ENCODE data around the gene ARHGEF38.
A peak's percentile ranks its signal among the peaks of the same experiment; 100 is the strongest.
"Not testable (repeated sequence)": the region's sequence is repeated elsewhere in the genome, so short reads cannot be mapped to it uniquely, and the experiment has no call there.

ARHGEF38 gene

DNA sequence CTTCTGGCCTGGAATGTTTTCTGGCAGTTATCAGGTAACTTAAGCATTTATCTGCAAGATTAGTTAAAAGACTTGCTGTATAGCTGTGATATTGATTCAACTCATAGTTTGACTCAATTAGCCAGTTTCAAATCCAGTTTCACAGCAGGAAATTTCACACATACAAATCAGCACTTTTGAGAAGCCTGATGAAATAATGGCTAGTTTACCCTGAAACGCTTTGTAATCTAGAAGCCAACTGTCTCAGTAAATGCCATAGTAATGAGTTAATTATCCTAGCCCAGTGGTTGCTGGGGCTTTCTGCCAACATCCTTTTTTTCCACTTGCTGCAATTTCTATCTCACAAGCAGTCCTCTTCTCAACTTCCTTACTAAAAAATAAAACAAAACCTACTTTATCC, 53.1 kb downstream of the ARHGEF38 start (continued):
- TF ChIP-seq ZNF366 (tag by site-specific recombination; conservative IDR thresholded peaks at IDR 0.05) (no peak), BCL11A (tag by site-specific recombination; IDR thresholded peaks at IDR 0.05; ENCODE audit: low read depth) (no peak), RBAK (tag by site-specific recombination; IDR thresholded peaks at IDR 0.05) (no peak)

DNA sequence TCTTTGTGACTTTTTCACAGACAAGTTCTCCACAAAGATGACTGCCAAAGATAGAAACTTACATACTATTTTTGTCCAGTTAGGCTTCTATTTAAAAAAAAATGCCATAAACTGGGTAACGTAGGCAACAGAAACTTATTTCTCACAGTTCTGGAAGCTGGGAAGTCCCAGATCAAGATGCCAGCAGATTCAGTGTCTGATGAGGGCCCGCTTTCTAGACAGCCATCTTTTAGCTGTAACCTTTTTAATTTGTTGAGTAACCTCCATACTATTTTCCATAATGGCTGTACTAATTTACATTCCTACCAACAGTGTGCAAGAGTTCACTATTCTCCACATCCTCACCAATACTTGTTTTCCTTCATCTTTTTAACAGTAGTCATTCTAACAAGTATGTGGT, 55.5 kb downstream of the ARHGEF38 start:
- Histone ChIP-seq H3K4me1 (ENCODE audit: control insufficient read depth, insufficient read depth, low read length) (no peaks in the 10 kb centered on the region), H3K27ac (ENCODE audit: extremely low read depth, low read depth, low read length) (no peak overlapping the region), H3K9me3 (ENCODE audit: control insufficient read depth, insufficient read depth, low read depth, low read length) (no peaks in the 10 kb centered on the region), H3K4me3 (ENCODE audit: low read depth, low read length) (no peak overlapping the region), H3K36me3 (ENCODE audit: control insufficient read depth in 2 of 2, insufficient read depth in 1 of 2, low read length in 2 of 2) (no peaks in the 10 kb centered on the region)
- CTCF ChIA-PET, result interaction anchor here (0.8 to 1.7 kb wide), 2 partner anchors 10 to 59 kb away, joined by 4 read pairs; no protein-coding TSS in a partner anchor
- POLR2A ChIA-PET, result no interaction called here
- TF ChIP-seq, protein P1, sequence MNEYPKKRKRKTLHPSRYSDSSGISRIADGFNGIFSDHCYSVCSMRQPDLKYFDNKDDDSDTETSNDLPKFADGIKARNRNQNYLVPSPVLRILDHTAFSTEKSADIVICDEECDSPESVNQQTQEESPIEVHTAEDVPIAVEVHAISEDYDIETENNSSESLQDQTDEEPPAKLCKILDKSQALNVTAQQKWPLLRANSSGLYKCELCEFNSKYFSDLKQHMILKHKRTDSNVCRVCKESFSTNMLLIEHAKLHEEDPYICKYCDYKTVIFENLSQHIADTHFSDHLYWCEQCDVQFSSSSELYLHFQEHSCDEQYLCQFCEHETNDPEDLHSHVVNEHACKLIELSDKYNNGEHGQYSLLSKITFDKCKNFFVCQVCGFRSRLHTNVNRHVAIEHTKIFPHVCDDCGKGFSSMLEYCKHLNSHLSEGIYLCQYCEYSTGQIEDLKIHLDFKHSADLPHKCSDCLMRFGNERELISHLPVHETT (tag by site-specific recombination; IDR thresholded peaks at IDR 0.05), result no peak
- TF ChIP-seq BCL11A (tag by site-specific recombination; IDR thresholded peaks at IDR 0.05; ENCODE audit: low read depth) (no peak), ZNF707 (tag by site-specific recombination; IDR thresholded peaks at IDR 0.05) (no peak), ZNF202 (tag by site-specific recombination; IDR thresholded peaks at IDR 0.05; ENCODE audit: borderline replicate concordance) (no peak), REPIN1 (tag by site-specific recombination; IDR thresholded peaks at IDR 0.05; ENCODE audit: low read depth) (no peak), ZNF24 (tag by site-specific recombination; IDR thresholded peaks at IDR 0.05) (no peak), ZNF792 (tag by site-specific recombination; IDR thresholded peaks at IDR 0.05) (no peak), ZNF404 (tag by site-specific recombination; IDR thresholded peaks at IDR 0.05) (no peak)

DNA sequence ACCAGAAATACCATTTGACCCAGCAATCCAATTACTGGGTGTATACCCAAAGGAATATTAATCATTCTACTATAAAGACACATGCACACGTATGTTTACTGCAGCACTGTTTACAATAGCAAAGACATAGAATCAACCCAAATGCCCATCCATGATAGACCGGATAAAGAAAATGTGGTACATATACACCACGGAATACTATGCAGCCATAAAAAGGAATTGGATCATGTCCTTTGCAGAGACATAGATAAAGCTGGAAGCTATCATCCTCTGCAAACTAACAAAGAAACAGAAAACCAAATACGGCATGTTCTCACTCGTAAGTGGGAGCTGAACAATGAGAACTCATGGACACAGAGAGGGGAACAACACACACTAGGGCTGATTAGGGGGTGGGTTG, 57.4 kb downstream of the ARHGEF38 start:
- POLR2A ChIA-PET; H3K9me3 ChIP-seq (ENCODE audit: control insufficient read depth, insufficient read depth, low read depth, low read length); H3K4me3 ChIP-seq (ENCODE audit: low read depth, low read length); H3K27ac ChIP-seq (ENCODE audit: extremely low read depth, low read depth, low read length); H3K4me1 ChIP-seq (ENCODE audit: control insufficient read depth, insufficient read depth, low read length); CTCF ChIA-PET; H3K36me3 ChIP-seq (ENCODE audit: control insufficient read depth in 2 of 2, insufficient read depth in 1 of 2, low read length in 2 of 2): not testable (repeated sequence)
- peak; percentile 50; the same call in 1 of the 2 replicates for TF ChIP-seq ZNF146 (tag by site-specific recombination; IDR thresholded peaks at IDR 0.05)

DNA sequence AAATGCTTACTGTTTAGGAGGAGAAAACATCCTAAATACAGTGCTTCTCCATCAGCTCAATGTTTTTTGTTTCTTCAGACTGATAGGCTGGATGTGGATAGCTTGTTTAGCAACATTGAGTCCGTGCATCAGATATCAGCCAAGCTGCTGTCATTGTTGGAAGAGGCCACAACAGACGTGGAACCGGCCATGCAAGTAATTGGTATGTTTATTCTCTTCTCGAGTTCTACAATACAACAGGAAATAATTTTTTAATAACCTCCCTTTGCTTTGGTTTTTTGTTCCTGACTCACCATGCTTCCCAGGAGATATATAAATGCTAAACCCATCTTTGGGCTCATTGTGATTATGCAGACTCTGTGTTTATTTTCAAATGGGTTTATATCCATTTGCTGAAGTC, 60.9 kb downstream of the ARHGEF38 start:
- POLR2A ChIA-PET, result no interaction called here

DNA sequence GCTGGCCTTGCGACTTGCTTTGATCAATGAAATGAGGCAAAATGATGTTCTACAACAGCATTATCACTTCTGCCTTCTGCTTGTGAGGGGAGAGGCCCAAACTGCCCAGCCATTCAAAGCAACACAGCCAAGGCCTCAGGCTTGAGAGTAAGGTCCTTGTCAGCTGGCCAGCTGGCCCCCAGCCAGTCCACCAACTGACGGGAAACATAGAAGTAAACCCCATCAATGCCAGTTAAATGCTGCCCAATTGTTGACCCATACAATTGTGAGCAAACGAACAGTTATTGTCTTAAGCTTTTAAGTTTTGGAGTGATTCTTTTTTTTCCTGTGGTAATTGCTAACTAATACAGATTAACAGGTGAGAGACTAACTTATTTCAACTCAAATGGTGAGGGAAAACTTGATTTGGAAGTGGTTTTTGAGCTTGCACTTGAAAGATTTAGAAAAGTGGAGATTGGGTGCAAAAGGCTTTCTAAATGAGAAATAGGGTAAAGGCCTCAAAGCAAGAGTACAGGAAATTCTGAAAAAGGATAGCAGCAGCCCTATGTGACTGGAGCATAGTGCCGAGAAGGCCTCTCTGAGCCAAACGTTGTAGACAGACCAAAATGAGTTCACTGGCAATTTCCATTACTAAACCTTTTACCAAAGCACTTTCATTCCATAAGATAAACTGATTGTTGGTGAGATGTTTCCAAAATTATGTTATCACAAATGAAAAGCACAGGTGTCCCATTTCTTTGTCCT, 66.9 kb downstream of the ARHGEF38 start:
- H3K4me1 ChIP-seq (ENCODE audit: control insufficient read depth, insufficient read depth, low read length), result no peaks in the 10 kb centered on the region

More for the DNA sequence above, 60.9 kb downstream of the ARHGEF38 start:
- no peaks in the 10 kb centered on the region for H3K36me3 ChIP-seq (ENCODE audit: control insufficient read depth in 2 of 2, insufficient read depth in 1 of 2, low read length in 2 of 2)
- no peak overlapping the region for H3K4me3 ChIP-seq (ENCODE audit: low read depth, low read length)
- CTCF ChIA-PET, result no interaction called here
- no peaks in the 10 kb centered on the region for H3K9me3 ChIP-seq (ENCODE audit: control insufficient read depth, insufficient read depth, low read depth, low read length)
- H3K4me1 ChIP-seq (ENCODE audit: control insufficient read depth, insufficient read depth, low read length), result no peaks in the 10 kb centered on the region
- no peak overlapping the region for H3K27ac ChIP-seq (ENCODE audit: extremely low read depth, low read depth, low read length)
- TF ChIP-seq ZNF549 (tag by site-specific recombination; IDR thresholded peaks at IDR 0.05) (no peak), ZNF274 (IDR thresholded peaks at IDR 0.05; ENCODE audit: low read length) (no peak), ZNF274 (tag by site-specific recombination; IDR thresholded peaks at IDR 0.05; ENCODE audit: borderline replicate concordance) (no peak), ZNF768 (tag by site-specific recombination; IDR thresholded peaks at IDR 0.05) (no peak), ZNF350 (tag by site-specific recombination; IDR thresholded peaks at IDR 0.05) (no peak), ZNF555 (tag by site-specific recombination; conservative IDR thresholded peaks at IDR 0.05) (no peak), ZNF169 (tag by site-specific recombination; IDR thresholded peaks at IDR 0.05) (no peak), ZNF23 (tag by site-specific recombination; IDR thresholded peaks at IDR 0.05; ENCODE audit: borderline replicate concordance) (no peak), WT1 (tag by site-specific recombination; IDR thresholded peaks at IDR 0.05) (no peak), ZNF114 (tag by site-specific recombination; IDR thresholded peaks at IDR 0.05) (no peak), ZNF157 (tag by site-specific recombination; IDR thresholded peaks at IDR 0.05) (no peak), KLF1 (tag by site-specific recombination; IDR thresholded peaks at IDR 0.05) (no peak), YY2 (tag by site-specific recombination; IDR thresholded peaks at IDR 0.05) (no peak)

More for the DNA sequence above, 66.9 kb downstream of the ARHGEF38 start:
- Histone ChIP-seq H3K27ac (ENCODE audit: extremely low read depth, low read depth, low read length) (no peak overlapping the region), H3K36me3 (ENCODE audit: control insufficient read depth in 2 of 2, insufficient read depth in 1 of 2, low read length in 2 of 2) (no peaks in the 10 kb centered on the region), H3K9me3 (ENCODE audit: control insufficient read depth, insufficient read depth, low read depth, low read length) (no peaks in the 10 kb centered on the region), H3K4me3 (ENCODE audit: low read depth, low read length) (no peak overlapping the region)
- peak; percentile 81 for TF ChIP-seq ZNF549 (tag by site-specific recombination; IDR thresholded peaks at IDR 0.05)
- TF ChIP-seq ZNF394 (tag by site-specific recombination; IDR thresholded peaks at IDR 0.05; ENCODE audit: borderline replicate concordance), result no peak
- POLR2A ChIA-PET, result no interaction called here
- CTCF ChIA-PET, result interaction anchor here (0.6 kb wide), 1 partner anchor 549 kb away, joined by 4 read pairs; no protein-coding TSS in a partner anchor

Data from HEK293 (cell line).